ENCODE data around the gene NRTN. TPM values are rescaled to one million over a fixed set of nuclear protein-coding genes. Genes with fewer than 3 reads are reported as not detected.

Gene NRTN
- total RNA-seq, 2 experiments from 2014 or later = 0.25 TPM; not detected in 1

- POLR2A ChIA-PET = no interaction called here
- CTCF ChIA-PET = interaction anchor here (0.7 to 2.1 kb wide), 2 partner anchors 216 to 413 kb away, joined by 3 to 8 read pairs; no protein-coding TSS in a partner anchor
These were observed 1.2 kb downstream of the NRTN start for GRCh38 chr19:5806133-5806489.

GRCh38 chr19:5806905-5807304 is 2.0 kb downstream of the NRTN start:
- CTCF ChIA-PET = interaction anchor here (2.1 kb wide), 1 partner anchor 215 kb away, joined by 8 read pairs; no protein-coding TSS in a partner anchor
- POLR2A ChIA-PET = no interaction called here

- POLR2A ChIA-PET = no interaction called here
- CTCF ChIA-PET = interaction anchor here (0.5 to 0.7 kb wide), 3 partner anchors 11 to 387 kb away, joined by 3 read pairs; no protein-coding TSS in a partner anchor
These were observed 3.4 kb downstream of the NRTN start for GRCh38 chr19:5808120-5808816.

GRCh38 chr19:5809053-5809452 is 4.2 kb downstream of the NRTN start:
- ChIA-PET POLR2A (interaction anchor here (0.6 kb wide), 1 partner anchor 41 kb away, joined by 3 read pairs; no protein-coding TSS in a partner anchor), CTCF (interaction anchor here (0.5 to 0.7 kb wide), 3 partner anchors 11 to 386 kb away, joined by 3 read pairs; no protein-coding TSS in a partner anchor)

GRCh38 chr19:5809469-5809868 is 4.6 kb downstream of the NRTN start:
- POLR2A ChIA-PET = interaction anchor here (0.6 kb wide), 1 partner anchor 41 kb away, joined by 3 read pairs; no protein-coding TSS in a partner anchor
- CTCF ChIA-PET = no interaction called here

- ChIA-PET CTCF (no interaction called here), POLR2A (no interaction called here)
These were observed 6.2 kb downstream of the NRTN start for GRCh38 chr19:5811117-5811516.

- ChIA-PET CTCF (interaction anchor here (1.0 kb wide), 1 partner anchor 10 kb away, joined by 3 read pairs; no protein-coding TSS in a partner anchor), POLR2A (no interaction called here)
These were observed 9.4 kb downstream of the NRTN start for GRCh38 chr19:5814123-5814851.

- POLR2A ChIA-PET = no interaction called here
- CTCF ChIA-PET = no interaction called here
These were observed 10.0 kb downstream of the NRTN start for GRCh38 chr19:5814852-5815246.

GRCh38 chr19:5817218-5817617 is 12.4 kb downstream of the NRTN start:
- CTCF ChIA-PET = no interaction called here

GRCh38 chr19:5818594-5818993 is 13.7 kb downstream of the NRTN start:
- ChIA-PET CTCF (no interaction called here), POLR2A (no interaction called here)

More at GRCh38 chr19:5817218-5817617, 12.4 kb downstream of the NRTN start:
- POLR2A ChIA-PET = no interaction called here

GRCh38 chr19:5820785-5821184 is 15.9 kb downstream of the NRTN start:
- ChIA-PET CTCF (interaction anchor here (0.7 kb wide), 1 partner anchor 442 kb away, joined by 5 read pairs; no protein-coding TSS in a partner anchor), POLR2A (no interaction called here)

- POLR2A ChIA-PET = no interaction called here
- CTCF ChIA-PET = interaction anchor here (1.6 kb wide), 1 partner anchor 18 kb away, joined by 7 read pairs; no protein-coding TSS in a partner anchor
These were observed 16.8 kb downstream of the NRTN start for GRCh38 chr19:5821521-5822180.

- CTCF ChIA-PET = interaction anchor here (1.6 kb wide), 1 partner anchor 18 kb away, joined by 7 read pairs; no protein-coding TSS in a partner anchor
- POLR2A ChIA-PET = no interaction called here
These were observed 17.4 kb downstream of the NRTN start for GRCh38 chr19:5822181-5822844.

- ChIA-PET CTCF (interaction anchor here (0.5 to 0.7 kb wide), 2 partner anchors 46 to 520 kb away, joined by 3 read pairs; no protein-coding TSS in a partner anchor), POLR2A (interaction anchor here (0.6 kb wide), 1 partner anchor 1473 kb away, joined by 3 read pairs; no protein-coding TSS in a partner anchor)
These were observed 18.9 kb downstream of the NRTN start for GRCh38 chr19:5823579-5824281.

GRCh38 chr19:5824751-5825150 is 19.9 kb downstream of the NRTN start:
- POLR2A ChIA-PET = no interaction called here

GRCh38 chr19:5825178-5825577 is 20.3 kb downstream of the NRTN start:
- CTCF ChIA-PET = interaction anchor here (1.0 kb wide), 1 partner anchor 21 kb away, joined by 3 read pairs; no protein-coding TSS in a partner anchor
- POLR2A ChIA-PET = no interaction called here

More at GRCh38 chr19:5824751-5825150, 19.9 kb downstream of the NRTN start:
- CTCF ChIA-PET = interaction anchor here (1.0 kb wide), 1 partner anchor 21 kb away, joined by 3 read pairs; no protein-coding TSS in a partner anchor

- POLR2A ChIA-PET = interaction anchor here (1.0 to 2.9 kb wide), 2 partner anchors 107 to 109 kb away, joined by 3 to 12 read pairs; partner anchors contain the start of genes CATSPERD and LONP1
- CTCF ChIA-PET = no interaction called here
These were observed 21.9 kb downstream of the NRTN start for GRCh38 chr19:5826531-5827341.
